Hepatocyte (in vitro differentiated cells): ENCODE data around the gene VGF. TPM values are rescaled to one million over a fixed set of nuclear protein-coding genes. Genes with fewer than 3 reads are reported as not detected.
"Not testable (repeated sequence)": the region's sequence is repeated elsewhere in the genome, so short reads cannot be mapped to it uniquely, and the experiment has no call there.

Experiments
- DNase-seq: peaks from one replicate; pipeline ENCODE4 v3.0.0-alpha.2; 2016; ENCODE audit warnings: low spot score
- H2AFZ ChIP-seq: fragments of 200-600 bp; sonication (generic); 2 replicates; pipeline ENCODE4 v1.6.0; 2016; ENCODE audit warnings: antibody characterized with exemption, mild to moderate bottlenecking
- H3K27ac ChIP-seq: fragments of 200-600 bp; sonication (generic); 2 replicates; pipeline ENCODE4 v1.5.1; 2016; ENCODE audit warnings: mild to moderate bottlenecking
- H3K27me3 ChIP-seq: fragments of 200-600 bp; sonication (generic); 2 replicates; pipeline ENCODE4 v1.6.1; 2016
- H3K36me3 ChIP-seq: fragments of 200-600 bp; sonication (generic); replicated peaks from 2 replicates; pipeline ENCODE4 v1.5.1; 2016; ENCODE audit warnings: low read depth; ENCODE audit not compliant: insufficient read depth
- H3K4me1 ChIP-seq: fragments of 200-600 bp; sonication (generic); 2 replicates; pipeline ENCODE4 v1.5.1; 2016; ENCODE audit warnings: mild to moderate bottlenecking, moderate library complexity; ENCODE audit not compliant: insufficient read depth
- H3K4me2 ChIP-seq: fragments of 200-600 bp; sonication (generic); 2 replicates; pipeline ENCODE4 v1.6.0; 2016
- H3K4me3 ChIP-seq: fragments of 200-600 bp; sonication (generic); 2 replicates; pipeline ENCODE4 v1.5.1; 2016; ENCODE audit warnings: mild to moderate bottlenecking
- H3K79me2 ChIP-seq: fragments of 200-600 bp; sonication (generic); 2 replicates; pipeline ENCODE4 v1.6.0; 2017; ENCODE audit warnings: mild to moderate bottlenecking
- H3K9me2 ChIP-seq: fragments of 200-600 bp; sonication (generic); replicated peaks from 2 replicates; pipeline ENCODE4 v1.6.0; 2017; ENCODE audit warnings: mild to moderate bottlenecking; ENCODE audit not compliant: insufficient read depth
- H3K9me3 ChIP-seq: fragments of 200-600 bp; sonication (generic); 2 replicates; pipeline ENCODE4 v1.5.1; 2016; ENCODE audit warnings: low read depth, mild to moderate bottlenecking
- H4K20me1 ChIP-seq: fragments of 200-600 bp; sonication (generic); 2 replicates; pipeline ENCODE4 v1.6.0; 2016; ENCODE audit warnings: mild to moderate bottlenecking; ENCODE audit not compliant: insufficient read depth, poor library complexity, severe bottlenecking
- CTCF ChIP-seq: fragments of 200-600 bp; sonication (generic); IDR thresholded peaks from 2 replicates; pipeline ENCODE4 v1.5.1; 2016; ENCODE audit warnings: antibody characterized with exemption, mild to moderate bottlenecking; ENCODE audit not compliant: poor library complexity
- EZH2 ChIP-seq: fragments of 200-600 bp; sonication (generic); IDR thresholded peaks from 2 replicates; pipeline ENCODE4 v1.6.1; 2016; ENCODE audit warnings: antibody characterized with exemption, mild to moderate bottlenecking, borderline replicate concordance
- EZH2phosphoT487 ChIP-seq: fragments of 200-600 bp; sonication (generic); IDR thresholded peaks from one replicate; pipeline ENCODE4 v1.6.1; 2018; ENCODE audit warnings: antibody characterized with exemption, mild to moderate bottlenecking, low read depth, moderate library complexity; ENCODE audit not compliant: unreplicated experiment, severe bottlenecking
- WGBS: methylation state at CpG from one replicate; pipeline ENCODE4 v1.1.6; 2016; ENCODE audit warnings: low lambda C conversion rate; ENCODE audit errors: missing lambda C conversion rate; 5-methylcytosine and 5-hydroxymethylcytosine counted together
- polyA plus RNA-seq: library from polyadenylated mRNA; unstranded; fragments of >200 nt; fragmentation: Nextera tagmentation; extraction: Ambion mirVana; gene quantifications from 2 replicates; pipeline ENCODE4 v1.2.1, GENCODE V29; 2016
- total RNA-seq: library from RNA; depleted of rRNA; stranded (reverse); fragments of >200 nt; gene quantifications from 2 replicates; pipeline ENCODE4 v1.2.3, GENCODE V29; 2014

The VGF gene
- total and polyA plus RNA-seq, 2 experiments from 2014 or later, result 0.19 to 0.30 TPM

GRCh38 chr7:101208794-101209193 lies 43.4 kb upstream of the VGF start:
- WGBS, result 99% methylated on average over 14 of the region's 14 CpGs
- H3K9me3 ChIP-seq, result no peaks in the 10 kb centered on the region

GRCh38 chr7:101207459-101207858 lies 42.1 kb upstream of the VGF start:
- no peak for TF ChIP-seq EZH2phosphoT487
- Histone ChIP-seq H3K79me2 (no peaks in the 10 kb centered on the region), H3K27ac (no peak overlapping the region), H2AFZ (no peak overlapping the region), H3K9me2 (no peaks in the 10 kb centered on the region), H3K4me1 (no peaks in the 10 kb centered on the region), H3K4me3 (no peak overlapping the region), H3K4me2 (no peak overlapping the region), H3K27me3 (peaks cover 17% of the 10 kb centered on the region), H4K20me1 (no peaks in the 10 kb centered on the region), H3K36me3 (no peaks in the 10 kb centered on the region), H3K9me3 (no peaks in the 10 kb centered on the region)
- 95% methylated on average over 9 of the region's 17 CpGs for WGBS
- no peak for DNase-seq

More at GRCh38 chr7:101208794-101209193, 43.4 kb upstream of the VGF start:
- Histone ChIP-seq H3K4me1 (no peaks in the 10 kb centered on the region), H2AFZ (no peak overlapping the region), H3K36me3 (no peaks in the 10 kb centered on the region), H3K9me2 (no peaks in the 10 kb centered on the region), H4K20me1 (no peaks in the 10 kb centered on the region), H3K27ac (no peak overlapping the region), H3K27me3 (peaks cover 4% of the 10 kb centered on the region), H3K79me2 (no peaks in the 10 kb centered on the region), H3K4me3 (no peak overlapping the region), H3K4me2 (no peak overlapping the region)
- DNase-seq, result no peak
- no peak for TF ChIP-seq EZH2phosphoT487

GRCh38 chr7:101206665-101207042 lies 41.3 kb upstream of the VGF start:
- H4K20me1 ChIP-seq, result no peaks in the 10 kb centered on the region
- H3K4me1 ChIP-seq, result no peaks in the 10 kb centered on the region
- no peak overlapping the region for H3K4me3 ChIP-seq
- no peaks in the 10 kb centered on the region for H3K36me3 ChIP-seq
- H3K9me3 ChIP-seq, result no peaks in the 10 kb centered on the region
- H3K79me2 ChIP-seq, result no peaks in the 10 kb centered on the region
- TF ChIP-seq EZH2 (no peak), CTCF (no peak), EZH2phosphoT487 (no peak)
- WGBS, result 96% methylated on average over 16 of the region's 19 CpGs
- H3K27me3 ChIP-seq, result peaks cover 25% of the 10 kb centered on the region
- no peak for DNase-seq
- no peaks in the 10 kb centered on the region for H3K9me2 ChIP-seq
- H3K4me2 ChIP-seq, result no peak overlapping the region
- no peak overlapping the region for H2AFZ ChIP-seq
- H3K27ac ChIP-seq, result no peak overlapping the region

GRCh38 chr7:101205901-101206664 lies 40.7 kb upstream of the VGF start:
- no peaks in the 10 kb centered on the region for H3K36me3 ChIP-seq
- H3K9me2 ChIP-seq, result no peaks in the 10 kb centered on the region
- peaks cover 28% of the 10 kb centered on the region for H3K27me3 ChIP-seq
- 91% methylated on average over 32 of the region's 32 CpGs for WGBS
- no peaks in the 10 kb centered on the region for H3K79me2 ChIP-seq
- H3K27ac ChIP-seq, result no peak overlapping the region
- no peaks in the 10 kb centered on the region for H3K9me3 ChIP-seq
- no peaks in the 10 kb centered on the region for H4K20me1 ChIP-seq
- no peak overlapping the region for H3K4me3 ChIP-seq
- H3K4me2 ChIP-seq, result no peak overlapping the region
- no peak for DNase-seq
- H3K4me1 ChIP-seq, result no peaks in the 10 kb centered on the region
- no peak overlapping the region for H2AFZ ChIP-seq
- TF ChIP-seq EZH2 (no peak), EZH2phosphoT487 (no peak), CTCF (no peak)

GRCh38 chr7:101203740-101204738 lies 38.7 kb upstream of the VGF start:
- H3K4me2 ChIP-seq, DNase-seq: not testable (repeated sequence)
- WGBS, result 78% methylated on average over 22 of the region's 22 CpGs

More at GRCh38 chr7:101203740-101204738, 38.7 kb upstream of the VGF start:
- not testable (repeated sequence) for H3K4me1 ChIP-seq, H3K79me2 ChIP-seq, H4K20me1 ChIP-seq, H3K9me2 ChIP-seq, H3K9me3 ChIP-seq, H3K4me3 ChIP-seq, H3K27ac ChIP-seq, H2AFZ ChIP-seq, H3K36me3 ChIP-seq
- H3K27me3 ChIP-seq, result peaks cover 37% of the 10 kb centered on the region
